ENCODE data around the gene SNX22. TPM values are rescaled to one million over a fixed set of nuclear protein-coding genes. Genes with fewer than 3 reads are reported as not detected.
"Not testable (repeated sequence)": the region's sequence is repeated elsewhere in the genome, so short reads cannot be mapped to it uniquely, and the experiment has no call there.

The SNX22 gene
- total RNA-seq: under 1 TPM; 0.59 to 0.79 TPM

- H3K36me3 Mint-ChIP-seq (ENCODE audit: low read depth): peaks cover 11% of the 10 kb centered on the region
- ATAC-seq (no peak), DNase-seq (peak; percentile 49)
- ChIA-PET CTCF (interaction anchor here (0.5 to 1.3 kb wide), 3 partner anchors 10 to 891 kb away, joined by 3 to 6 read pairs (median 3); no protein-coding TSS in a partner anchor), POLR2A (interaction anchor here (1.0 kb wide), 1 partner anchor 58 kb away, joined by 3 read pairs; the partner anchor contains the start of gene CIAO2A)
- H3K27me3 Mint-ChIP-seq: peaks cover 13% of the 10 kb centered on the region
- peak within 1 kb of the TSS; percentile 58 for H3K4me3 Mint-ChIP-seq
- H3K9me3 Mint-ChIP-seq (ENCODE audit: low read depth): no peaks in the 10 kb centered on the region
- intact Hi-C loops (cut with DNase I, micrococcal nuclease): loop anchor here (2.0 to 5.0 kb wide), 3 partner anchors 55 to 545 kb away; partner anchors contain the start of gene HERC1 (in 1 of the 2)
- H3K4me1 Mint-ChIP-seq: peaks cover 16% of the 10 kb centered on the region
- H3K27ac Mint-ChIP-seq: peak within 1 kb of the TSS; percentile 35
Measured at GRCh38 chr15:64151727-64152506, at the start of gene SNX22. Gene SNX22, plus strand, starts transcription at chr15:64151731. Its CDS starts 45 bp downstream, at chr15:64151776.

- ATAC-seq (no peak), DNase-seq (no peak)
- peaks cover 2% of the 10 kb centered on the region for H3K9me3 Mint-ChIP-seq (ENCODE audit: low read depth)
- no peaks in the 10 kb centered on the region for H3K27me3 Mint-ChIP-seq
- intact Hi-C loops (cut with DNase I, micrococcal nuclease): no loop called here
- no peak overlapping the region for H3K27ac Mint-ChIP-seq
- ChIA-PET CTCF (interaction anchor here (0.8 to 1.0 kb wide), 3 partner anchors 9 to 20 kb away, joined by 3 to 4 read pairs (median 3); no protein-coding TSS in a partner anchor), POLR2A (no interaction called here)
- peaks cover 6% of the 10 kb centered on the region for H3K36me3 Mint-ChIP-seq (ENCODE audit: low read depth)
- no peak overlapping the region for H3K4me3 Mint-ChIP-seq
- H3K4me1 Mint-ChIP-seq: peaks cover 50% of the 10 kb centered on the region
Measured at GRCh38 chr15:64102497-64102896, 49.0 kb upstream of the SNX22 start.

GRCh38 chr15:64105113-64105704 is 46.3 kb upstream of the SNX22 start:
- ATAC-seq: no peak
- DNase-seq: no peak
- intact Hi-C loops (cut with DNase I, micrococcal nuclease): no loop called here
- peaks cover 6% of the 10 kb centered on the region for H3K36me3 Mint-ChIP-seq (ENCODE audit: low read depth)
- ChIA-PET POLR2A (no interaction called here), CTCF (interaction anchor here (1.0 kb wide), 2 partner anchors 9 to 293 kb away, joined by 3 to 4 read pairs; partner anchors contain the start of gene SNX1)
- peaks cover 44% of the 10 kb centered on the region for H3K4me1 Mint-ChIP-seq
- H3K27me3 Mint-ChIP-seq: no peaks in the 10 kb centered on the region
- H3K9me3 Mint-ChIP-seq (ENCODE audit: low read depth): peaks cover 2% of the 10 kb centered on the region
- H3K27ac Mint-ChIP-seq: no peak overlapping the region
- H3K4me3 Mint-ChIP-seq: no peak overlapping the region

GRCh38 chr15:64107337-64107736 is 44.2 kb upstream of the SNX22 start:
- no peak for ATAC-seq
- intact Hi-C loops (cut with DNase I, micrococcal nuclease): no loop called here
- no peak overlapping the region for H3K27ac Mint-ChIP-seq
- ChIA-PET POLR2A (interaction anchor here (0.9 kb wide), 1 partner anchor 10 kb away, joined by 3 read pairs; no protein-coding TSS in a partner anchor), CTCF (interaction anchor here (0.6 kb wide), 1 partner anchor 98 kb away, joined by 3 read pairs; no protein-coding TSS in a partner anchor)
- H3K9me3 Mint-ChIP-seq (ENCODE audit: low read depth): peaks cover 1% of the 10 kb centered on the region
- H3K36me3 Mint-ChIP-seq (ENCODE audit: low read depth): peaks cover 12% of the 10 kb centered on the region
- DNase-seq: no peak
- peaks cover 49% of the 10 kb centered on the region for H3K4me1 Mint-ChIP-seq
- no peaks in the 10 kb centered on the region for H3K27me3 Mint-ChIP-seq
- H3K4me3 Mint-ChIP-seq: no peak overlapping the region

- DNase-seq; H3K4me3 Mint-ChIP-seq; intact Hi-C loops (cut with DNase I, micrococcal nuclease); H3K9me3 Mint-ChIP-seq (ENCODE audit: low read depth); H3K27me3 Mint-ChIP-seq; ATAC-seq; POLR2A ChIA-PET: not testable (repeated sequence)
- H3K4me1 Mint-ChIP-seq: peaks cover 38% of the 10 kb centered on the region
- H3K36me3 Mint-ChIP-seq (ENCODE audit: low read depth): peaks cover 29% of the 10 kb centered on the region
- CTCF ChIA-PET: interaction anchor here (1.1 to 1.2 kb wide), 2 partner anchors 11 to 43 kb away, joined by 3 read pairs; no protein-coding TSS in a partner anchor
- H3K27ac Mint-ChIP-seq: peak overlapping the region; percentile 53
Measured at GRCh38 chr15:64110108-64110701, 41.3 kb upstream of the SNX22 start.

- Mint-ChIP-seq H3K4me3 (no peak overlapping the region), H3K9me3 (ENCODE audit: low read depth) (no peaks in the 10 kb centered on the region), H3K4me1 (peaks cover 33% of the 10 kb centered on the region), H3K36me3 (ENCODE audit: low read depth) (peaks cover 29% of the 10 kb centered on the region), H3K27me3 (no peaks in the 10 kb centered on the region), H3K27ac (peak overlapping the region; percentile 53)
- no peak for DNase-seq
- ChIA-PET POLR2A (no interaction called here), CTCF (interaction anchor here (0.6 to 1.2 kb wide), 5 partner anchors 9 to 414 kb away, joined by 3 to 4 read pairs (median 3); no protein-coding TSS in a partner anchor)
- intact Hi-C loops (cut with DNase I, micrococcal nuclease): no loop called here
- ATAC-seq: no peak
Measured at GRCh38 chr15:64110950-64111678, 40.4 kb upstream of the SNX22 start.

GRCh38 chr15:64111679-64112050 is 39.9 kb upstream of the SNX22 start:
- ChIA-PET POLR2A (no interaction called here), CTCF (interaction anchor here (0.6 to 1.1 kb wide), 4 partner anchors 10 to 415 kb away, joined by 3 to 4 read pairs (median 3); no protein-coding TSS in a partner anchor)
- H3K4me3 Mint-ChIP-seq: no peak overlapping the region
- peaks cover 30% of the 10 kb centered on the region for H3K36me3 Mint-ChIP-seq (ENCODE audit: low read depth)
- no peak for DNase-seq
- H3K27ac Mint-ChIP-seq: peak overlapping the region; percentile 73
- no peaks in the 10 kb centered on the region for H3K27me3 Mint-ChIP-seq
- intact Hi-C loops (cut with DNase I, micrococcal nuclease): no loop called here
- H3K4me1 Mint-ChIP-seq: peaks cover 33% of the 10 kb centered on the region
- no peak for ATAC-seq
- H3K9me3 Mint-ChIP-seq (ENCODE audit: low read depth): no peaks in the 10 kb centered on the region

- H3K27ac Mint-ChIP-seq: peak overlapping the region; percentile 73
- CTCF ChIA-PET: interaction anchor here (0.8 to 1.1 kb wide), 2 partner anchors 10 to 14 kb away, joined by 3 to 4 read pairs; no protein-coding TSS in a partner anchor
- no peak overlapping the region for H3K4me3 Mint-ChIP-seq
- DNase-seq (no peak), ATAC-seq (no peak)
- intact Hi-C loops (cut with DNase I, micrococcal nuclease): no loop called here
- no peaks in the 10 kb centered on the region for H3K9me3 Mint-ChIP-seq (ENCODE audit: low read depth)
- peaks cover 30% of the 10 kb centered on the region for H3K4me1 Mint-ChIP-seq
- H3K27me3 Mint-ChIP-seq: no peaks in the 10 kb centered on the region
- POLR2A ChIA-PET: interaction anchor here (0.6 to 0.8 kb wide), 2 partner anchors 18 to 396 kb away, joined by 3 to 5 read pairs; partner anchors contain the start of gene CIAO2A
- peaks cover 34% of the 10 kb centered on the region for H3K36me3 Mint-ChIP-seq (ENCODE audit: low read depth)
Measured at GRCh38 chr15:64112073-64112772, 39.3 kb upstream of the SNX22 start.

GRCh38 chr15:64112904-64113303 is 38.6 kb upstream of the SNX22 start:
- Mint-ChIP-seq H3K36me3 (ENCODE audit: low read depth) (peaks cover 37% of the 10 kb centered on the region), H3K4me3 (no peak overlapping the region), H3K27ac (peak overlapping the region; percentile 73), H3K27me3 (no peaks in the 10 kb centered on the region), H3K9me3 (ENCODE audit: low read depth) (no peaks in the 10 kb centered on the region), H3K4me1 (peaks cover 30% of the 10 kb centered on the region)
- peak; percentile 90 for ATAC-seq
- DNase-seq: no peak
- intact Hi-C loops (cut with DNase I, micrococcal nuclease): no loop called here
- ChIA-PET CTCF (interaction anchor here (1.0 kb wide), 1 partner anchor 34 kb away, joined by 3 read pairs; no protein-coding TSS in a partner anchor), POLR2A (interaction anchor here (0.6 to 0.8 kb wide), 2 partner anchors 19 to 395 kb away, joined by 3 to 5 read pairs; partner anchors contain the start of gene CIAO2A)

- Mint-ChIP-seq H3K27me3 (no peaks in the 10 kb centered on the region), H3K9me3 (ENCODE audit: low read depth) (no peaks in the 10 kb centered on the region)
- no peak for ATAC-seq
Measured at GRCh38 chr15:64117759-64118487, 33.6 kb upstream of the SNX22 start.

More at GRCh38 chr15:64117759-64118487, 33.6 kb upstream of the SNX22 start:
- DNase-seq: no peak
- no peak overlapping the region for H3K27ac Mint-ChIP-seq
- no peak overlapping the region for H3K4me3 Mint-ChIP-seq
- H3K36me3 Mint-ChIP-seq (ENCODE audit: low read depth): peaks cover 51% of the 10 kb centered on the region
- H3K4me1 Mint-ChIP-seq: no peaks in the 10 kb centered on the region
- POLR2A ChIA-PET: interaction anchor here (0.7 to 0.8 kb wide), 2 partner anchors 212 to 903 kb away, joined by 3 to 4 read pairs; no protein-coding TSS in a partner anchor
- CTCF ChIA-PET: no interaction called here
- intact Hi-C loops (cut with DNase I, micrococcal nuclease): no loop called here
